Renal cortical epithelial cell (primary cell): ENCODE results near the gene NEURL2. TPM values are rescaled to one million over a fixed set of nuclear protein-coding genes. Genes with fewer than 3 reads are reported as not detected.
"Not testable (repeated sequence)": the region's sequence is repeated elsewhere in the genome, so short reads cannot be mapped to it uniquely, and the experiment has no call there.

Experiments
- DNase-seq: peaks from one replicate; pipeline ENCODE4 v3.0.0-alpha.2; 2011; ENCODE audit warnings: low read depth
- total RNA-seq: library from RNA; depleted of rRNA; stranded (reverse); fragments of >200 nt; gene quantifications from 2 replicates; pipeline ENCODE4 v1.2.3, GENCODE V29; 2014

Gene NEURL2
- total RNA-seq, 1 donor from 2014 or later: 3.3 TPM

- not testable (repeated sequence) for DNase-seq
Measured at GRCh38 chr20:45874104-45874481, 16.9 kb downstream of the NEURL2 start.

DNA sequence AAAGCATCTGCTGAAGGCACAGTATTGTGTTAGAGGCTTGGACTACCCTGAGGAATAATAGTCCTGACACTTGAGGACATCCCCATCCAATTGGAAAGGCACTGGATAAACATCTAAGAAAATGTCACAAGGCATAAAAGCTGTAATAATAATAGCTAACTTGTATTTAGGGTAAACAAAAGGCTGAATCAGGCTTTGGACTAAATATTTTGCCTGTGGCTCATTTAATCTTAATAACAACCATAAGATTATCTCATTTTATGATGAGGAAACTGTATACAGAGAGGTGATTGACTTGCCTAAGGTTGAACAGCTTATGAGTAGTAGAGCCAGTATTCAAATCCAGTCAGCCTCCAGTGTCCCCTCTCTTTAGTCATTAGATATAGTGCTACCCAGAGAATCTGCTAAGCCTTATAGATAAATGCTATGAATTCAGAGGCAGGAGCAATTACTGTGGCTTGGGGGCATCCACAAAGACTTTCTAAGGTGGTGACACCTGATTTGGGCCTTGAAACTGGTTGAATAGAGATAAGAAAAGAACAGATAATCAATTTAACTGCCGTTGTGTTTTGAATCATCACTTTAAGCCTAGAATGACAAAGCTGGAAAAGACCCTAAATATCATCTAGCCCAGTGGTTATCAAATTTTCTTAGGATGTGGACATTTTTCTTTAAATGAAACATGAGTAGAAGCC is 17.5 kb downstream of the NEURL2 start:
- DNase-seq: no peak

DNA sequence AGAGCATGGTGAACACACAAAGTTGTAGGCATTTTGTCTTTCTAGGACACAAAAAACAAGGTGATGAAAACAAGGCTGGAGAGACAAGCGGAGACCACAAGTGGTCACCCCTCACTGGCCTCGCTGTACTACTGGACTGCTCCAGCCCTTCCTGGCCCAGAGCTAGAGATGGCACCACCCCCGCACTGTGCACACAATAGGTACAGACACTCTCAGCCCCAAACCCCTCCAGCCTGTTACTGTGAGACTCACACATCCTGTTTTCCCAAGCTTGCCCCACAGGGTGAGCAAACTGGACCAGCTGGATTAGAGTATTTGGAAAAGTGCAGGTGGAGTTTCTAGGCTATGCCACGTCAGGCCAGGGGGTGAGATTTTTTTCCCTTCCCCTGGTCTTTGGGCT is 18.4 kb downstream of the NEURL2 start:
- no peak for DNase-seq

DNA sequence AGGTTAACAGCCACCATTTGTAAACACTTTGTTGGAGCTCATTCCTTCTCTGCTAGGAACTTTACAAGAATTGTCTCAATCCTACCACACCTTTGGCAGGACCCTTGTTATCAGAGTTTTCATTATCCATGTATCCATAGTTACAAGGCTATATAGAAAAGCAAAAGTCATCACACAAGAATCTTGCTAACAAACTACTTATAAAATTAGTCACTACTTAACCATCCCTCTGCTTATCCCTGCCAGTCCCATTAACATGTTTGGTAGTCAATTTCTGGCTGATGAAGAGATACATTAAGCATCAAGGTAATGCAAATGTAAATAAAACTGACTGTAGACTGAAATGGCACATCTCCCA is 23.2 kb downstream of the NEURL2 start:
- peak; percentile 81 for DNase-seq

DNA sequence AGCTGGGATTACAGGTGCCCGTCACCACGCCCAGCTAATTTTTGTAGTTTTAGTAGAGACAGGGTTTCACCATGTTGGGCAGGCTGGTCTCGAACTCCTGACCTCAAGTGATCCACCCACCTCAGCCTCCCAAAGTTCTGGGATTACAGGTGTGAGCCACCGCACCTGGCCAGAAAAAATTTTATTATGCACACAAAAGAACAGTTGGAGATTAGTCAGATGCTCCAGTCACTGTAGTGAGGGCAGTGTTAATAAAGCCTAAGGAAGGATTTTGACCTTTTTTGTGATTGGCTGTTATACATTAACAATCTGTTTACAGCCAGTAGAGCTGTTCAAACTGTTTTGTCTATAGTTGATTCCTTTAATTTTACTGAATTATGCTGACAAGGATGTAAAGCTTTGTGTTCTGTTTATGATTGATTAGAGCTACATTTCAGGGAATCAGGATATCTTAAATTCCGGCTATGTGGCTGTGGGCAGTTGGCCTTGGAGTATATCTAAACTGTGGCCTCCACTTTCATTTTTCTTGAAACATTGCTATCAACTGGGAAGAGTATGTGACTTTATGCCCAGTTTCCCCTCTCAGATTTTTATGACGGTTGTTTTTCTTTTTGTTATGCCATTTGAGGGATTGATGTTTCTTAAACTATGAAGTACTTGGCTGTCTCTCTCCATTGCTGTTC is 23.7 kb downstream of the NEURL2 start:
- DNase-seq: no peak

GRCh38 chr20:45866454-45866853 is 24.6 kb downstream of the NEURL2 start:
- DNase-seq: no peak

- DNase-seq: no peak
Measured at GRCh38 chr20:45863543-45864470, 27.2 kb downstream of the NEURL2 start.

DNA sequence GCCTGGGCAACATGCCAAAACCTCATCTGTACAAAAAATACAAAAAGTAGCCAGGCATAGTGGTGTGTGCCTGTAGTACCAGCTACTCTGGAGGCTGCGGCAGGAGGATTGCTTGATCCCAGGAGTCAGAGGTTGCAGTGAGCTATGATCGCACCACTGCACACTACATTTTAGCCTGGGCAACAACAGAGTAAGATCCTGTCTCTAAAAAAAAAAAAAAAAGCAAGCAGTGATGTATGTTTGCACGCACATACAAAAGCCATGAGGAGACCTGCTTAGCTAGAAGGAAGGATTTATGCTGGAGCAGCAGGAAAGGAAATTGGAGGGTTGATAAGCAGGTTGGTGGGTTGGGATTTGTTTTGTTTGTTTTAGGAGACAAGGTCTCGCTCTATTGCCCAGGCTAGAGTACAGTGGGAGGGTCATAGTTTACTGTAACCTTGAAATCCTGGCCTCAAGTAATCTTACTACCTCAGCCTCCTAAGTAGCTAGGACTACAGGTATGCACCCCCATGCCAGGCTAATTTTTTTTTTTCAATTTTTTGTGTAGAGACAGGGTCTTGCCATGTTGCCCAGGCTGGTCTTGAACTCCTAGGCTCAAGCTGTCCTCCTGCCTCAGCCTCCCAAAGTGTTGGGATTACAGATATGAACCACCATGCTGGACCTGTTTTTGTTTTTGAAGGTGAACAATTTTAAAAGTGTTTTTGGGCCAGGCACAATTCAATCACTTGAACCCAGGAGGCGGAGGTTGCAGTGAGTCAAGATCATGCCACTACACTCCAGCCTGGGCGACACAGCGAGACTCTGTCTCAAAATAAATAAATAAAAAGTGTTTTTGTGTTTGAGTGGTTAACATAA is 29.6 kb downstream of the NEURL2 start:
- DNase-seq: peak; percentile 29

DNA sequence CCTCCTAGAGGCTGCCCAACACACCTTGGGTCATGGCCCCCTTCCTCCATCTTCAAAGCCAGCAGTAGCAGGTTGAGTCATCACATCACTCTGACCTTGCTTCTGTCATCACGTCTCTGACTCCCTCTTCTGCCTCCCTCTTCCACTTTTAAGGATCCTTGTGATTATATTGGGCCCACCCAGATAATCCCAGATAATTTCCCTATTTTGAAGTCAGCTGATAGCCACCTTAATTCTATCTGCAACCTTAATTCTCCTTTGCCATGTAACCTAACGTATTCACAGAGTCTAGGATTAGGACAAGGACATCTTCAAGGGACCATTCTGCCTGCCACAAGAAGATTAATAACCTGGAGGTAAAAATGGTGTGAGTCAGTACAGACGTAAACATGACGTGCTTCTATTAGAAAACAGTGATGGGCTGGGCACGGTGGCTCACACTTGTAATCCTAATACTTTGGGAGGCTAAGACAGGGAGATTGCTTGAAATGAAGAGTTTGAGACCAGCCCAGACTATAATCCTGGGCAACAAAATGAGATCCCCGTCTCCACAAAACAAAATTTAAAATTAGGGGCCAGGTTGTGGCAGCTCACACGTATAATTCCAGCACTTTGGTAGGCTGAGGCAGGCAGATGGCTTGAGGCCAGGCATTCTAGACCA is 30.3 kb downstream of the NEURL2 start:
- peak; percentile 13 for DNase-seq

- no peak for DNase-seq
Measured at GRCh38 chr20:45859916-45860315, 31.1 kb downstream of the NEURL2 start.

DNA sequence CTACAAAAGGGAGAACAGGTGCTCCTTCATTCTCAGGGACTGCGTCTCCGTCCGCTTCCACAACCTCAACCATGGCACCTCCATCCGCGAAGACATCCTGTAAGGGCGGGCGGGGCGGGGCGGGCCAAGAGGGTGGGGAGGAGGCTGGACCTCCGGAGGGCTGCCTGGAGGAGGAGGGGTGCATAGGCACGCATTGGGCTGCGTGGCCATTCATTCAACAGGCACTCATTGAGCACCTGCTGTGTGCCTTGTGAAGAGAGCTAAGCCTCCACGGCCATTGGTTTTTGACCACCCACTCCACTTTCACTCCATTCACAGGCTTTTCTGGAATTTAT is 33.2 kb downstream of the NEURL2 start:
- no peak for DNase-seq

GRCh38 chr20:45857114-45857881 is 33.7 kb downstream of the NEURL2 start, which contains the start of the genes ACOT8 and ZSWIM3:
Gene ACOT8, minus strand, starts transcription at chr20:45857392. Its CDS starts 77 bp downstream, at chr20:45857315.
Gene ZSWIM3, plus strand, starts transcription at chr20:45857614. Its CDS starts 212 bp downstream, at chr20:45857826.
- DNase-seq: peak; percentile 100

DNA sequence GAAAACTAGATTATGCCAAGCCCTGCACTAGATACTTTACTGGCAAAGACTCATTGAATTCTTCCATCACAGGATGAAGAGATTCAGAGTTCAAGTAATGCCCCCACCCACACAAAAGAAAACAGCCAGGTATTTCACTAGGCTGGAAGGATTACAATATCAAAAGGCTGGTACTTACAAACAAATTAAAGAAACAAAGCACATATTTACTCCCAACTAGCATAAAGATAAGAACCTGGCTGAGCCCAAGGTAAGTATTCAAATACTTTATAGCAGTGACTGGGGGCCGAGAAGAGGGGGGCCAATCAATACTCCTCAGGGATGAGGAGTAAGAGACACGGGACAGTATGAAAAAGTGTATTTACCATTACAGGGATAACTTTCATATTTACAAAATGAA is 37.5 kb downstream of the NEURL2 start:
- DNase-seq: no peak

DNA sequence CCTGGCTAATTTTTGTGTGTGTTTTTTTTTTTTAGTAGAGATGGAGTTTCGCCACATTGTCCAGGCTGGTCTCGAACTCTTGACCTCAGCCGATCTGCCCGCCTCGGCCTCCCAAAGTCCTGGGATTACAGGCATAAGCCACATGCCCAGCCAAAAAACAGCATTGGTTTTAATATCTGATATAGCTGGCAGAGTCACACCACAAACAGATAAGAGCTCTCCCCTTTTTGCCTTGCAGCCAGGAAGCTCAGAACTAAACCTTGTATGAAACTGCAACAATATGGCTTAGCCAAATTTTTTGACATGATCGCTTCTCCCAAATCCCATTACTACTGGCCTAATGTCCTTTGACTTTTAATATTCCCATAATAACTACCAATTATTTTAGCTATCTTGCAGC is 38.7 kb downstream of the NEURL2 start:
- DNase-seq: no peak

DNA sequence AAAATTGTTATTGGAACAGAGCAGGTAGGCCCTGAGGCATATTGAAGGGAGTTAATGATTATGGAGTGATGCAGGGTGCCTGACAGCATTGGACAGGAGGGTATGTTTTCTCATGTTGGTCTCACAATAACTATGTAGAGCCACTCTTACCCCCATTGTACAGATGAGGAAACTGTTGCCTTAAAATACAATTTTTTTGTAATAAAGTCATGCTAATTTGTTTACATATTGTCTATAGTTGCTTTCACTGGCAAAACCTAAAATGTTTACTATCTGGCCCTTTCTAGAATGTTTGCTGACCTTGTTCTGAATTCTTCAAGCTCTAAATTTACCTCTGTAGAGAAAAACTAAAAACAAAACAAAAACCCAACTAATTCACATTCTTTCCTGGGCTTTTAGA is 39.5 kb downstream of the NEURL2 start:
- peak; percentile 71 for DNase-seq

- no peak for DNase-seq
Measured at GRCh38 chr20:45850926-45851325, 40.1 kb downstream of the NEURL2 start.

GRCh38 chr20:45850238-45850637 is 40.8 kb downstream of the NEURL2 start:
- DNase-seq: no peak

DNA sequence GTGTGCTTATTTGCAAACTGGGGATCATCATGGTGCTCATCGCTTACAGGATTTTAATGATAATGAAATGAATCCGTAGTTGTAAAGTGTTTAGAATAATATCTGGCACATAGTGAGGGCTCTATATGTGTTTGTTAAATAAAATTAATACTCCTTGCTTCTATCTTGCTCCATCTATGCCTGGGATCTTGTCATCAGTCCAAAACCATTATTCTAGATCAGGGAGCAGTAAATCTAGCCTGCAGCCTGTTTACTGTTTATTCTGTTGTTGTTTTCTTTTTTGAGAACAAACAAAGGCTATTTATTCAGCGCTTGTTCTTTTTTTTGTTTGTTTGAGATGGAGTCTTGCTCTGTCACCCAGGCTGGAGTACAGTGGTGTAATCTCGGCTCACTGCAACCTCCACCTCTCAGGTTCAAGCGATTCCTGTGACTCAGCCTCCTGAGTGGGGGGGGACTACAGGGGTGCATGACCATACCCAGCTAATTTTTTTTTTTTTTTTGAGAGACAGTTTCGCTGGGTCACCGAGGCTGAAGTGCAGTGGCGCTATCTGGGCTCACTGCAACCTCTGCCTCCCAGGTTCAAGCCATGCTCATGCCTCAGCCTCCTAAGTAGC is 41.9 kb downstream of the NEURL2 start:
- no peak for DNase-seq

DNA sequence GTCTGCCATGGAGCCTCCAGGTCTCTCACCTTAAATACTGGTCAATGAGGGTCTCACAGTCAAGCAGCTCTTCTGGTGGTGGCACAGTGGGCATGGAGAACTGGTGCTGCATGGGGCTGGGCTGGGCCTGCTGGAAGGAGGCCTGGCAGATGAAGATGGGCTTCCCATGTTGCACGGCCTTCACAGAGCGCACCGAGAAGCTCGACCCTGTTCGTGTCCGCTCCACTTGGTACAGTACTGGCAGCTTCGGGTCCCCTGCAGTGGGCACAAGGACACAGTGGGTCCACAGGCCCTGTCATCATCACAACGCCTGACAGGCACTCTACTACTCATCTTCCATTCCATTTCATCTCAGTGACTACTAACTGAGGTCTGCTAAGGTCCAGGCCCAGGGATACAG is 42.6 kb downstream of the NEURL2 start:
- no peak for DNase-seq

DNA sequence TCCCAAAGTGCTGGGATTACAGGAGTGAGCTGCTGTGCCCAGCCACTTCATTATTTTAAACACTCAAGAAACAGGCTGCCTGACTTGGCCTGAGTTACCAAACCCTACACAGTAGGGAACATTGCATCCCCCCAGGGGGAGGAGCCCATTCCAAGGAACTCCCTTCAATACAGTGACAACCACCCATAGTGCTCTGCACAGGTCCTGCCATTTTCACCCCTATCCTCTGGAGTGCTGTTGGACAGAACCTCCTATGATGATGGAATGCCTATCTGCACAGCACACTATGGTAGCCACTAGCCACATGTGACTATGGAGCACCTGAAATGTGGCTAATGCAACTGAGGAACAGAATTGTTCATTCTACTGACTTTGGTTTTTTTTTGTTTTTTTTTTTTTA is 45.6 kb downstream of the NEURL2 start:
- DNase-seq: no peak
